ENCODE measurements around the gene CLVS2. TPM values are rescaled to one million over a fixed set of nuclear protein-coding genes. Genes with fewer than 3 reads are reported as not detected.

The CLVS2 gene
- total and polyA plus RNA-seq, 12 donors: 0.07 to 2.0 (median 0.63) TPM; not detected in 4

GRCh38 chr6:123094795-123095194 lies 98.8 kb downstream of the CLVS2 start:
- Histone ChIP-seq H3K4me1 (replicated peaks in 1 of 2) (no peaks in the 10 kb centered on the region), H3K4me3 (no peak overlapping the region), H3K36me3 (replicated peaks in 1 of 2) (no peaks in the 10 kb centered on the region), H3K27ac (no peak overlapping the region), H3K27me3 (no peaks in the 10 kb centered on the region), H3K9me3 (replicated peaks in 1 of 3) (no peaks in the 10 kb centered on the region)
- DNase-seq: no peak
- no peak for TF ChIP-seq POLR2A (IDR thresholded peaks at IDR 0.05)
- no peak for TF ChIP-seq CTCF (IDR thresholded peaks at IDR 0.05)
- WGBS, 4 donors: 45 to 69% (median 48%) methylated on average over 1 of the region's 1 CpG
- intact Hi-C loops (cut with DNase I): no loop called here

- H3K36me3 ChIP-seq (replicated peaks in 1 of 2): no peaks in the 10 kb centered on the region
- 30 to 74% (median 62%) methylated on average over 1 of the region's 1 CpG for WGBS, 4 donors
Measured at GRCh38 chr6:123105561-123105960, 109.5 kb downstream of the CLVS2 start.

GRCh38 chr6:123116370-123116769 lies 120.3 kb downstream of the CLVS2 start:
- DNase-seq: no peak
- TF ChIP-seq CTCF (IDR thresholded peaks at IDR 0.05): no peak
- TF ChIP-seq POLR2A (IDR thresholded peaks at IDR 0.05): no peak
- 90 to 94% (median 92%) methylated on average over 7 of the region's 7 CpGs for WGBS, 4 donors
- intact Hi-C loops (cut with DNase I): no loop called here
- Histone ChIP-seq H3K4me3 (no peak overlapping the region), H3K9me3 (replicated peaks in 1 of 3) (no peaks in the 10 kb centered on the region), H3K36me3 (replicated peaks in 1 of 2) (no peaks in the 10 kb centered on the region), H3K27me3 (no peaks in the 10 kb centered on the region), H3K27ac (no peak overlapping the region), H3K4me1 (replicated peaks in 1 of 2) (no peaks in the 10 kb centered on the region)

More at GRCh38 chr6:123105561-123105960, 109.5 kb downstream of the CLVS2 start:
- Histone ChIP-seq H3K27me3 (no peaks in the 10 kb centered on the region), H3K9me3 (replicated peaks in 1 of 3) (no peaks in the 10 kb centered on the region), H3K4me3 (no peak overlapping the region), H3K4me1 (replicated peaks in 1 of 2) (no peaks in the 10 kb centered on the region), H3K27ac (no peak overlapping the region)
- DNase-seq: no peak
- TF ChIP-seq CTCF (IDR thresholded peaks at IDR 0.05) (no peak), POLR2A (IDR thresholded peaks at IDR 0.05) (no peak)
- intact Hi-C loops (cut with DNase I): no loop called here

- WGBS, 4 donors: 55 to 79% (median 65%) methylated on average over 2 of the region's 2 CpGs
- no peaks in the 10 kb centered on the region for H3K27me3 ChIP-seq
- no peaks in the 10 kb centered on the region for H3K36me3 ChIP-seq (replicated peaks in 1 of 2)
- TF ChIP-seq CTCF (IDR thresholded peaks at IDR 0.05) (no peak), POLR2A (IDR thresholded peaks at IDR 0.05) (no peak)
- no peaks in the 10 kb centered on the region for H3K9me3 ChIP-seq (replicated peaks in 1 of 3)
- H3K4me3 ChIP-seq: no peak overlapping the region
- no peak for DNase-seq
- no peak overlapping the region for H3K27ac ChIP-seq
- intact Hi-C loops (cut with DNase I): no loop called here
- no peaks in the 10 kb centered on the region for H3K4me1 ChIP-seq (replicated peaks in 1 of 2)
Measured at GRCh38 chr6:123117145-123117908, 121.3 kb downstream of the CLVS2 start.

Data from adrenal gland (tissue), 12 donors.